Measurements from ENCODE around the gene LUZP2.
"Not testable (repeated sequence)": the region's sequence is repeated elsewhere in the genome, so short reads cannot be mapped to it uniquely, and the experiment has no call there.

Gene LUZP2

GRCh38 chr11:24820541-24820940, 323.7 kb downstream of the LUZP2 start:
- DNase-seq (ENCODE audit: low read depth), result no peak

GRCh38 chr11:24828938-24829605, 332.2 kb downstream of the LUZP2 start:
- DNase-seq (ENCODE audit: low read depth), result no peak

DNA sequence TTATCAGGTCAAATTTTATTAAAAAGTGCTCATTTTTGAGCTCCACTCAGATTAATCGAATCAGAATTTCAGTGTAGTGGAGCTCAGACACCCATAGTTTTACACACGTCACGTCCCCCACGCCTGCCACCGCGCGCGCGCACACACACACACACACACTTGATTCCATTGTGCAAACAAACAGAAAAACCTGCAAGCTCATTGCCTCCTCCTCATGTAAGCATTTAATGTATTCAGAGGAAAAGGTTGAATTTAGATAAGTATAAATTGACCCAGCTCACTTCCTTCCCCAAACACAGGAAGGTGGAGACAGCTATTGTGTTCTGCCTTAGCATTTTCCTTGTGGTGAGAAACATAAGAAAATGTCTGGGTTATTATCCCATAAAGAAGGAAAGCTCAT, 336.7 kb downstream of the LUZP2 start:
- no peak for DNase-seq (ENCODE audit: low read depth)

DNA sequence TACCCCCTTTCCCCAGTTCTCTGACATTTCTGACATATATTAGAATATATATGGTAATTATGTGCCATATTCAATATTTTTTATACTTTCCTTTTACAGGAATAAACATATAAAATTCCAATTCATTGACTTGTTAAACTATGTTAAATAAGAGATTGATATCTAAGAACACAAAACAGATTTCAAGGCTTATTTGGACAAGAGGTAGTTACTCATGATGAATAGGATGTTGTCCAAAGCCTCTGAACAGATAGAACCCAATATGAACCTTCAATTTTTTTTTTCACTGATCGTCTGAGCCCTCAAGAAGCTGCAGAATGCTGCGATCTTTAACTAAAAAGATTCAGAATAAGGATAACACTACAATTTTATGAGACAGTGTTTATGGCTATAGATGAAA, 340.3 kb downstream of the LUZP2 start:
- no peak for DNase-seq (ENCODE audit: low read depth)

DNA sequence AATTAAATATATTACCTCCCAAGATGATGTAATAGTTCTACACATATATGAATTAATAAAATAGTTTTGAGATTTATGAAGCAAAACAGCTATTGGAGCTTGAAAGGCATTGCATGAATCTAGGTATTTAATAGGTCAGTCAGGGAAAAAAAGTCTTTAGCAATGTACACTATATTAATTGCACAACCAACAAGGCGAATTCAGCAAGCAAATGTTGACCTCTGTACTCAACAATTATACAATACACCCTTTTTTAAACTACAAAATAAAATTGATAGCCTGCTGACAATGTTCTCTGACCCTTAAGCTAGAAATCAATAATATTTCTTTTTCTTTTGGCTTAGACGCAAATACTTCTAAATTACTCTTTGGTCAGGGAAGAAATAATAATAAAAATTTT, 345.5 kb downstream of the LUZP2 start:
- no peak for DNase-seq (ENCODE audit: low read depth)

- no peak for DNase-seq (ENCODE audit: low read depth)
Measured at GRCh38 chr11:24844406-24844805, 347.6 kb downstream of the LUZP2 start.

DNA sequence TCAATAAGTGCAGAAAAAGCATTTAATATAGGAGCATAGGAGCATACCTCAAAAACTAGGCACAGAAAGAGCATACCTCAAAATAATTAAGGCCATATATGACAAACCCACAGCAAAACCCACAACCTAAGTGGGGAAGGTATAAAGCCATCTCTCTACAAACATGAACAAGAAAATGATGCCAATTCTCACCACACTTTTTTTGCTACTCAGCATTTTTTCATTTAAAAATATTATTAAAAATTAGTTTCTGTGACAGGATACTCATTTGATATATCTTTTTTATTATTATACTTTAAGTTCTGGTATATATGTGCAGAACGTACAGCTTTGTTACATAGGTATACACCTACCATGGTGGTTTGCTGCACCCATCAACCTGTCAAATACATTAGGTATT, 352.0 kb downstream of the LUZP2 start:
- DNase-seq (ENCODE audit: low read depth), result no peak

DNA sequence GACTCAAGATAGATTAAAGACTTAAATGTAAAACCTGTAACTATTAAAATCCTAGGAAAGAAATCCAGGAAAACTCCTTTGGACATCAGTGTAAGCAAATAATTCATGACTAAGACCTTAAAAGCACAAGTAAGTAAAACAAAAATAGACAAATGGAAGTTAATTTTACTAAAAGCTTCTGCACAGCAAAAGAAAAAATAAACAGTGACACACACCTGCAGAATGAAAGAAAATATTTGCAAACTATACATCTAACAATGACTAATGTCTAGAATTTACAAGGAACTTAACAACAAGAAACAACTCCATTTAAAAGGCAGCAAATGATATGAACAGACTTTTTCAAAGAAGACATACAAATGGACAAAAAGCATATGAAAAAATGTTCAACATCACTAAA, 359.1 kb downstream of the LUZP2 start:
- no peak for DNase-seq (ENCODE audit: low read depth)

DNA sequence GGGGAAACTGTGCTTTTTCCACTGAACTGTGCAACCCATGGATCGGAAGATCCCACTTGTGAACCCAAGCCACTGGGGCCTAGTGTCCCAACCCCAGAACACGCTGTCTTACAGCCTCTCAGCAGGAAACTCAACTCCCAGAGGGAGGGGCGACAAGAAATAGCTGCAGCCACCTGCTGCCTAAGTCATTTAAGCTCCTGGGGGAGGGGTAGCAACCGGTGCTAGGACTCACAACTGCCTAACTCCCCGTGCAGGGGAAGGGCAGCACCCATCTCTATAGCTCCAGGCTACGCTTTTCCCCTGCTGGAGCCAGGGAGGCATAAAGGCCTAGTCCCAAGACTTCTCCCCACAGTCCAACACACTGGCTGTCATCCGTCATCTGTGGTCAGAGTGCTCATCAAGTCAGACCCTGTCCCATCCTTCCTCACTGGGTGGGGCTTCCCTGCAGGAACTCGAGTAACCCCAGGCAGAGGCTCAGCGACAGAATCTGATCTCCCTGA, 363.0 kb downstream of the LUZP2 start:
- DNase-seq (ENCODE audit: low read depth), result no peak

- DNase-seq (ENCODE audit: low read depth), result no peak
Measured at GRCh38 chr11:24861440-24861839, 364.6 kb downstream of the LUZP2 start.

GRCh38 chr11:24866743-24867142, 369.9 kb downstream of the LUZP2 start:
- DNase-seq (ENCODE audit: low read depth), result no peak

DNA sequence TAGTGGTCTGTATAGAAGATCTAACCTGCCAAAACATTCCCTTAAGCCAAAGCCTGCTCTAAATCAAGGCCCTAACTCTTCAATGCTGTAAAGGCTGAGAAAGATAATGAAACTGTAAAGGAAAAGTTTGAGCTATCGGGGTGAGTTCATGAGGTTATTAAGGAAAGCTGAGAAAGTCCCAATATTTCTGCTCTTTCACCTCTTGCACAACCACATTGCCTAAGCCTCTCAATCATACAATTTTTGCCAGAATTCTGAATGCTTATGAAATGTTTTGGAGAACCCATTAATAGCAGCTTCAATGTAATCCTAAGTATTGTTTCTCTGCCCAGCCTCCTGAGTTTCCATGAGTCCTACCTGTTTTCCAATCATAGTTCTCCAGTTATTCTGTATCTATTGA, 373.2 kb downstream of the LUZP2 start:
- no peak for DNase-seq (ENCODE audit: low read depth)

DNA sequence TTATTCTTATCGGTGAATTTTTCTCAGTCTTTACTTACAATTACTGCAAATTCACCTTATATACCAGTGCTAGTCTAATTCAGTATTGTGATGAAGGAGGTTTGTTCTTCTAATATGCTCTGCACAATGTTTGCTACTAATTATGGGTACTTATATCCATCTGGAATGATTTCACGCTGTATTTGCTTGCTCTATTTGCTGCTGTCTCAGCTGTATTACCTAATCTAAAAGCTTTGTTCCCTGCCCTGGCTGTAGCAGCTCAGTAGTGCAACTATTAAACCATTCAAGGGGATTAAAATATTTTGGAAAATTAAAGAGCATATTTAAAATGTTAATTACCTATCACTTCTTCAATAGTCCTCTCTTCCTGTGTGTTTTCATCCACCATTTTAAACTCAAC, 375.3 kb downstream of the LUZP2 start:
- no peak for DNase-seq (ENCODE audit: low read depth)

DNA sequence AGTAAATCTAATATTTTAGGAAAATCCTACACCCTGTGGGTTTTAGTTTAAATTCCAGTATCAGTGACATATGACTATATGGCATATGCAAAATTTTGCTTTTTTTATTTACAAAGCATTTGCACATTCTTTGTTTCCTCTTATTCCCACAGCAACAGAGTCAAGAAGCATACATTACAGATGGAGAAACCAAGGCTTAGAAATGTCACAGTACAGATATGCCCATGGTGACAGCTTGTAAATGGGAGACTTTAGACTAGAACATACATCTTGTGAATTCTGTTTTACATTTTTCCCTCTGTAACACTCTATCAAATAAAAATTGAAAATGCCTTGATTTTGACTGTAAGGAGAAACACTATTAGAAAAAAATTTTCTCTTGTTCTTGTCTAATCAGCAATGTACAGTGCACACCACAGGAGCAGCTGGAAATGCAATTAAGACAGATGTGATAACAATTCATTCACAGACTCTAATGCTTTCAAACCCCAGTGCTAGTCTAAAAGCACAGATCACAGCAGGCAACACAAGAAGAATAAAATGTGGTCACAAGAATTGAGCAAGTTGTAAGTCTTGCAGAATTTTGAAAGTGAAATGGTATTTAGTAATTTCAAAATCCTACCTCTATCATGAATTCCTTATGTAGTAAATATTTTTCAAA, 375.9 kb downstream of the LUZP2 start:
- no peak for DNase-seq (ENCODE audit: low read depth)

GRCh38 chr11:24880962-24881361, 384.1 kb downstream of the LUZP2 start:
- DNase-seq (ENCODE audit: low read depth), result no peak

- no peak for DNase-seq (ENCODE audit: low read depth)
Measured at GRCh38 chr11:24885580-24886173, 388.8 kb downstream of the LUZP2 start.

DNA sequence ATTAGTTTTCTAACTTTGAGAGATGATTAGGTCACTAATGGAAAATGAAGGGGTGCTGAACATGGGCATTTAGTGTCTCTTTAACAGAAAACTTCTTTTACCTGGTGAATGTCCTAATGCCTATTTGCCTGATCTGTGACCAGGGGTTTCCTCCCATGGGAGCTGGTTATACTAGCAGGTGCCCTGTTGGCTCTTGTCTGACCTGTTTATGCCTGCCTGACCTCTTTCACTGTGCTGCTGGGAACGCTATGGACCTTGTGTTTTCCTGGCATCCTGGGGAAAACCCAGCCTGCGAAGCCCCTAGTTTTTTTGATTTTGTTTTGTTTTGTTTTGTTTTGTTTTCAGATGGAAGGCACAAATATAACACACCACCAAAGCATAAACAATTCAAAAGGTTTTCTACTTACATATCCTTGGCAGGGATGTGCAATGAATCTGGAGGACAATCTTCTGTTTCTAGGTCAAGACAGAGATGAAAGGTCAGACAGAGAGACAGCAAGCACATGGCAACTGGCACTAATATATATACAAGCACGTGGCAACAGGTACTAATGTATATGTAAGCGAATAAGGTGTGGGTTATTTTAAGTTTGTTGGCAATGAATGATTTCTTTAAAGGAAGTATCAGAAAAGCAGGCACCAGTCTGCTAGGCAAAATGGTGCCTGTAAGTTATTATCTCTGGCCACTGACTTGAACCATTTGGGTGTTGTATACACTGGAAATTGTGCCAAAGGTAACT, 390.2 kb downstream of the LUZP2 start:
- DNase-seq (ENCODE audit: low read depth), result no peak

- no peak for DNase-seq (ENCODE audit: low read depth)
Measured at GRCh38 chr11:24890426-24890825, 393.6 kb downstream of the LUZP2 start.

DNA sequence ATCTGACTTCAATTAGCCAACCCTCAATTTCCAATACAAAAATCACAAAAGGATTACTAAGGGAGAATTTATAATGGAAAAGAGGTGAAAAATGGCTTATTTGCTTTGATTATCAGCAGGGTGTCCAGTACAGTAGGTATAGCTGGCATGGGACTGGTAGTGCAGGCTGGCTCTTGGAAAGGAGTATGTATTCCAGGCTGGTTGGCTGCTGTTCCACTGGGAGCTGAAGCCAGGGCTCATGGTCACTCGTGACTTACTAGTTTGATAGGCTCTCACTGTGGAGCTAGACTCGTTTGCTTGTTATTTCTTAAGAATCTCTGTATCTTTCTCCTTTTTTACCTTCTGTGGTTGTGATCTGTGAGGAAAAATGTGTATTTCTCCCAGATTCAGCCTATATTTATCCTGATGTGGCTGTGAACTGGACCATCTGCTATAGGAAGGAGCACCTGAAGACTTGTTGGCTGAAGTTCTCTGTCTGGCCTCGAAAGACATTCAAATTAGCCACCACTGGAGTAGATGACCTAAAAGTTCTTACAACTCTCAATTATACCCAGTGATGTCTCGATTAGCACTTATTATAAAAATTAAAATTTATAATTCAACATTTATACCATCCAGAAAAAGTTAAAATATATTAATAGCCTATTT, 395.1 kb downstream of the LUZP2 start:
- not testable (repeated sequence) for DNase-seq (ENCODE audit: low read depth)

DNA sequence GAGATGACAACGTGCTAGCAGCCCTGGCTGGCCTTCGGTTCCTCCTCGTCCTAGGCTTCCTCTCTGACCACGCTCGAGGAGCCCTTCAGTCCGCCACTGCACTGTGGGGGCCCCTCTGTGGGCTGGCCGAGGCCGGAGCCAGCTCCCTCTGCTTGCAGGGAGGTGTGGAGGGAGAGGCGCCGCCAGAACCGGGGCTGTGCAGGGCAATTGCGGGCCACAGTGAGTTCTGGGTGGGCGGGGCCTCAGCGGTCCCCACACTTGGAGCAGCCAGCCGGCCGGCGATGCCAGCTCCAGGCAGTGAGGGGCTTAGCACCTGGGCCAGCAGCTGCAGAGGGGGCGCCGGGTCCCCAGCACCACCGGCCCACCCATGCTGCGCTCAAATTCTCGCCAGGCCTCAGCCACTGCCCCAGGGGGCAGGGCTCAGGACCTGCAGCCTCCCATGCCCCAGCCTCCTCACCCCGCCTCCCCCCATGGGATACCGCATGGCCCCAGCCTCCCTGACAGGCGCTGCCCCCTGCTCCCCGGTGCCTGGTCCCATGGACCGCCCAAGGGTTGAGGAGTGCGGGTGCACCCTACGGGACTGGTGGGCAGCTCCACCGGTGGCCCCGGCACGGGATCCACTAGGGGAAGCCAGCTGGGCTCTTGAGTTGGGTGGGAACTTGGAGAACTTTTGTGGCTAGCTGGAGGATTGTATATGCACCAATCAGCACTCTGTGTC, 399.4 kb downstream of the LUZP2 start:
- DNase-seq (ENCODE audit: low read depth), result no peak

GRCh38 chr11:24900514-24900913, 403.7 kb downstream of the LUZP2 start:
- DNase-seq (ENCODE audit: low read depth), result no peak
